H1 (cell line): ENCODE measurements around the gene ST6GALNAC5. TPM values are rescaled to one million over a fixed set of nuclear protein-coding genes. Genes with fewer than 3 reads are reported as not detected.

Experiments
- CTCF ChIA-PET: fragments of 300-600 bp; sonication (Branson Sonifier 250); formaldehyde crosslinking; loops from one replicate; lab custom pipeline; 2021; ENCODE audit not compliant: partially characterized antibody; lab: Charles Lee
- POLR2A ChIA-PET: fragments of 300-600 bp; sonication (Branson Sonifier 250); formaldehyde crosslinking; loops from one replicate; lab custom pipeline; 2021; ENCODE audit warnings: inconsistent platforms; ENCODE audit not compliant: partially characterized antibody; lab: Charles Lee
- DNase-seq, 2 experiments: peaks; one replicate each; pipeline versions ENCODE4 v3.0.0 to v3.0.0-alpha.2; 2010 to 2022; ENCODE audit warnings: low spot score in 2 of 2, low read depth in 1 of 2, mixed read lengths in 1 of 2
- FAIRE-seq: peaks from 2 replicates; lab custom pipeline; 2011; peaks lifted over from hg19 to GRCh38; lab: Jason Lieb, UNC
- H2AFZ ChIP-seq: 2 replicates; pipeline ENCODE4 v1.8.1; 2012; ENCODE audit warnings: low read length, inconsistent platforms
- H2AK5ac ChIP-seq: 2 replicates; pipeline ENCODE4 v1.6.1; 2013; ENCODE audit warnings: low read depth, low read length
- H2BK120ac ChIP-seq: replicated peaks from 2 replicates; pipeline ENCODE3; 2013; ENCODE audit warnings: low read depth, low read length, inconsistent platforms
- H2BK12ac ChIP-seq: 2 replicates; pipeline ENCODE4 v1.6.1; 2013; ENCODE audit warnings: low read depth, low read length
- H2BK15ac ChIP-seq: 2 replicates; pipeline ENCODE4 v1.6.1; 2013; ENCODE audit warnings: low read length
- H2BK20ac ChIP-seq: 2 replicates; pipeline ENCODE4 v1.6.1; 2013; ENCODE audit warnings: low read length
- H2BK5ac ChIP-seq: 2 replicates; pipeline ENCODE4 v1.6.1; 2013; ENCODE audit warnings: low read depth, low read length
- H3K14ac ChIP-seq: 2 replicates; pipeline ENCODE4 v1.6.1; 2013; ENCODE audit warnings: inconsistent platforms; ENCODE audit not compliant: insufficient read length
- H3K18ac ChIP-seq: 2 replicates; pipeline ENCODE4 v1.6.1; 2013; ENCODE audit warnings: low read length; ENCODE audit errors: extremely low read depth
- H3K23ac ChIP-seq: 2 replicates; pipeline ENCODE4 v1.6.1; 2013; ENCODE audit warnings: inconsistent platforms; ENCODE audit not compliant: insufficient read length
- H3K23me2 ChIP-seq: 2 replicates; pipeline ENCODE4 v1.6.1; 2013; ENCODE audit warnings: low read depth, low read length
- H3K27ac ChIP-seq: 2 replicates; pipeline ENCODE4 v1.6.1; 2011; ENCODE audit warnings: low read depth, low read length, inconsistent platforms
- H3K27me3 ChIP-seq, 4 experiments: replicated peaks in 1 of 4; 1 replicate in 1 of 4; 2 replicates in 3 of 4; pipeline versions ENCODE4 v1.6.1 to v1.8.1; 2011 to 2013; ENCODE audit warnings: low read length in 3 of 4, mild to moderate bottlenecking in 3 of 4, inconsistent platforms in 2 of 4, mixed read lengths in 2 of 4, moderate library complexity in 1 of 4; ENCODE audit not compliant: control insufficient read depth in 3 of 4, insufficient read depth in 3 of 4; ENCODE audit errors: extremely low read depth in 1 of 4
- H3K36me3 ChIP-seq, 4 experiments: 2 replicates each; pipeline versions ENCODE4 v1.6.1 to v1.8.1; 2011 to 2013; ENCODE audit warnings: mild to moderate bottlenecking in 4 of 4, low read length in 3 of 4, moderate library complexity in 2 of 4, control low read depth in 1 of 4, inconsistent platforms in 1 of 4; ENCODE audit not compliant: insufficient read depth in 4 of 4, control insufficient read depth in 2 of 4
- H3K4ac ChIP-seq: replicated peaks from 2 replicates; pipeline ENCODE3; 2013; ENCODE audit warnings: low read length, low read depth, mixed read lengths, inconsistent platforms; ENCODE audit not compliant: insufficient read length
- H3K4me1 ChIP-seq, 4 experiments: replicated peaks in 1 of 4; 1 replicate in 1 of 4; 2 replicates in 3 of 4; pipeline versions ENCODE4 v1.6.1 to v1.8.1; 2011 to 2013; ENCODE audit warnings: low read length in 3 of 4, inconsistent platforms in 2 of 4, mixed read lengths in 1 of 4; ENCODE audit not compliant: insufficient read depth in 4 of 4, control insufficient read depth in 3 of 4
- H3K4me2 ChIP-seq, 2 experiments: 2 replicates each; pipeline versions ENCODE4 v1.6.1 to v1.8.1; 2011 to 2013; ENCODE audit warnings: low read depth in 2 of 2, low read length in 2 of 2, control low read depth in 1 of 2, inconsistent platforms in 1 of 2, mild to moderate bottlenecking in 1 of 2; ENCODE audit not compliant: insufficient read depth in 1 of 2
- H3K4me3 ChIP-seq, 4 experiments: fragments of 200-600, 300-600 bp in 1 of 4; sonication (generic), shearing (Covaris generic), sonication (Bioruptor Twin) in 1 of 4; 2 replicates each; pipeline versions ENCODE4 v1.5.1 to v1.8.1; 2011 to 2016; ENCODE audit warnings: low read length in 4 of 4, low read depth in 3 of 4, control low read depth in 2 of 4, inconsistent platforms in 2 of 4, mild to moderate bottlenecking in 2 of 4, mixed read lengths in 1 of 4, moderate library complexity in 1 of 4; ENCODE audit not compliant: insufficient read depth in 2 of 4; ENCODE audit errors: extremely low read depth in 1 of 4
- H3K56ac ChIP-seq: replicated peaks from 2 replicates; pipeline ENCODE3; 2013; ENCODE audit warnings: low read depth, mild to moderate bottlenecking, mixed read lengths, low read length, inconsistent platforms; ENCODE audit not compliant: insufficient read length
- H3K79me1 ChIP-seq: 2 replicates; pipeline ENCODE4 v1.6.1; 2013; ENCODE audit warnings: low read depth, low read length, control low read depth
- H3K79me2 ChIP-seq, 2 experiments: 2 replicates each; pipeline versions ENCODE4 v1.6.1 to v1.8.1; 2012 to 2013; ENCODE audit warnings: low read length in 2 of 2, mild to moderate bottlenecking in 2 of 2, inconsistent platforms in 1 of 2; ENCODE audit not compliant: insufficient read depth in 2 of 2, control insufficient read depth in 1 of 2
- H3K9ac ChIP-seq, 4 experiments: replicated peaks in 1 of 4; 1 replicate in 1 of 4; 2 replicates in 3 of 4; pipeline versions ENCODE4 v1.6.1 to v1.8.1; 2011 to 2013; ENCODE audit warnings: low read depth in 3 of 4, low read length in 3 of 4, control low read depth in 2 of 4, mild to moderate bottlenecking in 2 of 4, moderate library complexity in 2 of 4, inconsistent platforms in 1 of 4; ENCODE audit errors: extremely low read depth in 1 of 4
- H3K9me3 ChIP-seq, 2 experiments: 2 replicates each; pipeline versions ENCODE4 v1.6.1 to v1.8.1; 2012 to 2013; ENCODE audit warnings: mild to moderate bottlenecking in 2 of 2, moderate library complexity in 2 of 2, control low read depth in 1 of 2, inconsistent platforms in 1 of 2, low read depth in 1 of 2, low read length in 1 of 2, mixed read lengths in 1 of 2; ENCODE audit not compliant: insufficient read depth in 2 of 2
- H4K20me1 ChIP-seq, 2 experiments: replicated peaks in 1 of 2; 2 replicates each; pipeline versions ENCODE3 to v1.8.1; 2011 to 2013; ENCODE audit warnings: inconsistent platforms in 2 of 2, low read length in 2 of 2, mild to moderate bottlenecking in 1 of 2; ENCODE audit not compliant: insufficient read depth in 2 of 2, control insufficient read depth in 1 of 2
- H4K5ac ChIP-seq: 2 replicates; pipeline ENCODE4 v1.6.1; 2013; ENCODE audit warnings: low read length, low read depth, mixed read lengths, inconsistent platforms; ENCODE audit not compliant: insufficient read length
- H4K8ac ChIP-seq: 2 replicates; pipeline ENCODE4 v1.8.0; 2013; ENCODE audit warnings: mild to moderate bottlenecking, moderate library complexity, low read length, inconsistent platforms; ENCODE audit not compliant: insufficient read depth; ENCODE audit errors: extremely low read depth
- H4K91ac ChIP-seq: replicated peaks from 2 replicates; pipeline ENCODE3; 2013; ENCODE audit warnings: low read length, mixed read lengths, inconsistent platforms; ENCODE audit not compliant: insufficient read length
- CBX8 ChIP-seq: fragments of 300-800, 300-1000 bp; sonication (generic); IDR thresholded peaks from 2 replicates; pipeline ENCODE4 v1.7.1; 2016; ENCODE audit warnings: low read depth, low read length, borderline replicate concordance
- GABPA ChIP-seq: IDR thresholded peaks from 2 replicates; pipeline ENCODE4 v1.6.1; 2011; ENCODE audit warnings: mild to moderate bottlenecking, low read length, moderate library complexity, borderline replicate concordance; ENCODE audit not compliant: insufficient read depth
- RAD21 ChIP-seq, 2 experiments: IDR thresholded peaks in 1 of 2; conservative IDR thresholded peaks in 1 of 2; 2 replicates each; pipeline ENCODE4 v1.6.1; 2011; ENCODE audit warnings: low read depth in 2 of 2, low read length in 2 of 2, improper control_type of control experiment in 1 of 2, inconsistent platforms in 1 of 2, mild to moderate bottlenecking in 1 of 2, moderate library complexity in 1 of 2
- TBP ChIP-seq: IDR thresholded peaks from 2 replicates; pipeline ENCODE4 v1.6.1; 2011; ENCODE audit warnings: low read depth, low read length, improper control_type of control experiment
- WGBS, 2 experiments: shearing (Covaris generic) in 1 of 2; methylation state at CpG; one replicate each; pipeline versions ENCODE4 v1.1.6 to v1.1.7; 2013 to 2015; ENCODE audit warnings: low lambda C conversion rate in 2 of 2, mixed read lengths in 2 of 2, inconsistent platforms in 1 of 2, low coverage in 1 of 2, missing lambda C conversion rate in 1 of 2; ENCODE audit not compliant: insufficient replicate concordance in 2 of 2, insufficient coverage in 1 of 2, insufficient read length in 1 of 2; ENCODE audit errors: extremely low coverage in 1 of 2, missing lambda C conversion rate in 1 of 2; 5-methylcytosine and 5-hydroxymethylcytosine counted together
- polyA plus RNA-seq, 7 experiments: library from polyadenylated mRNA; depleted of rRNA in 3 of 7; stranded (reverse) in 5 of 7; unstranded in 2 of 7; fragments of >200 nt in 5 of 7; fragments of 200-250 nt in 2 of 7; gene quantifications; 1 replicate in 5 of 7; 2 replicates in 1 of 7; 4 replicates in 1 of 7; pipeline versions ENCODE4 v1.2.1 to v1.2.3, GENCODE V29; 2011 to 2013; ENCODE audit warnings: missing spikeins in 2 of 7, mixed read lengths in 2 of 7
- total RNA-seq: library from RNA; stranded (reverse); fragmentation: NEBNext Ultra II Directional; extraction: Animal tissue kit (Norgen Biotek cat#: 25700); gene quantifications from 2 replicates; pipeline ENCODE4 v1.2.1, GENCODE V29; 2021

The ST6GALNAC5 gene
- total and polyA plus RNA-seq, 2 of the 8 experiments (the other 6 are each of a cell fraction or from before 2014, with no cell fraction given), result 6.2 to 7.3 TPM

GRCh38 chr1:76868916-76869315, 1.6 kb downstream of the ST6GALNAC5 start:
- Histone ChIP-seq H4K8ac (no peak overlapping the region), H3K4ac (no peak overlapping the region), H4K5ac (no peak overlapping the region), H4K91ac (no peak overlapping the region), H3K23ac (no peak overlapping the region), H3K18ac (no peak overlapping the region), H3K14ac (no peak overlapping the region), H3K4me1 (no peaks in the 10 kb centered on the region; a peak in 1 of 7 replicates), H2BK12ac (no peak overlapping the region), H2AFZ (0 out of 2 replicates have a peak overlapping the region, but pooled peaks have one; percentile 23), H3K27ac (no peak overlapping the region), H3K56ac (no peak overlapping the region), H2BK5ac (no peak overlapping the region), H3K9ac (no peak overlapping the region; a peak in 1 of 7 replicates), H2BK120ac (no peak overlapping the region), H3K79me1 (no peaks in the 10 kb centered on the region), H3K9me3 (no peaks in the 10 kb centered on the region; a peak in 1 of 4 replicates), H3K23me2 (peaks cover 16% of the 10 kb centered on the region; the same call in 1 of the 2 replicates), H2BK20ac (no peak overlapping the region), H3K36me3 (no peaks in the 10 kb centered on the region), H2BK15ac (no peak overlapping the region), H2AK5ac (no peak overlapping the region), H3K4me3 (peak overlapping the region; percentile 71 to 93 (median 90)), H4K20me1 (no peaks in the 10 kb centered on the region), H3K4me2 (peak overlapping the region; percentile 81 to 93), H3K27me3 (peaks cover 0 to 15% (median 8%) of the 10 kb centered on the region in 4 experiments; a peak in 5 of 7 replicates)
- WGBS, 2 experiments, result 4% methylated on average over 19 of the region's 19 CpGs; no CpG with 5 or more reads in 1 of the 2 experiments
- DNase-seq (peak in 1 of 2 experiments; percentile 67), FAIRE-seq (no peak)
- ChIA-PET CTCF (interaction anchor here (1.0 kb wide), 1 partner anchor 142 kb away, joined by 3 read pairs; no protein-coding TSS in a partner anchor), POLR2A (interaction anchor here (1.5 kb wide), 1 partner anchor 14 kb away, joined by 4 read pairs; no protein-coding TSS in a partner anchor)
- TF ChIP-seq GABPA (peak; percentile 52; the same call in 1 of the 2 replicates), TBP (0 out of 2 replicates have a peak, but pooled peaks have one; percentile 39), CBX8 (no peak), RAD21 (IDR thresholded peaks at IDR 0.05 in 1 of 2, conservative IDR thresholded peaks at IDR 0.05 in 1 of 2; ENCODE audit: low read depth in 2 of 2, low read length in 2 of 2) (peak in 1 of 2 experiments; percentile 14; a peak in 1 of 4 replicates)
- TF ChIP-seq, all 59 proteins: peak for 3
- no peaks in the 10 kb centered on the region for H3K79me2 ChIP-seq
